GM12878 (cell line): ENCODE data around the gene SLC12A4. TPM values are rescaled to one million over a fixed set of nuclear protein-coding genes. Genes with fewer than 3 reads are reported as not detected.

Experiments used
- ASH2L ChIP-seq: fragments of 300-600, 200-600 bp; sonication (generic); IDR thresholded peaks from 2 replicates; pipeline ENCODE4 v1.6.1; 2017; ENCODE audit warnings: low read depth, mild to moderate bottlenecking, borderline replicate concordance
- ATF2 ChIP-seq: IDR thresholded peaks from 2 replicates; pipeline ENCODE4 v1.6.1; 2012; ENCODE audit warnings: low read length, inconsistent platforms
- ATF7 ChIP-seq: fragments of 450-650 bp; IDR thresholded peaks from 2 replicates; pipeline ENCODE4 v1.6.1; 2016; ENCODE audit warnings: low read depth, mild to moderate bottlenecking
- BHLHE40 ChIP-seq, 2 experiments: fragments of 450-650 bp in 1 of 2; IDR thresholded peaks; 2 replicates each; pipeline ENCODE4 v1.6.1; 2011 to 2017; ENCODE audit warnings: low read depth in 2 of 2, borderline replicate concordance in 1 of 2, improper control_type of control experiment in 1 of 2, low read length in 1 of 2, mild to moderate bottlenecking in 1 of 2
- BMI1 ChIP-seq: fragments of 450-650 bp; IDR thresholded peaks from 2 replicates; pipeline ENCODE4 v1.6.1; 2016; ENCODE audit warnings: mild to moderate bottlenecking, moderate library complexity, borderline replicate concordance
- BRCA1 ChIP-seq: IDR thresholded peaks from 2 replicates; pipeline ENCODE4 v1.6.1; 2011; ENCODE audit warnings: low read depth, low read length, improper control_type of control experiment
- CBX3 ChIP-seq: fragments of 200-600 bp; sonication (generic); IDR thresholded peaks from 2 replicates; pipeline ENCODE4 v1.6.1; 2016; ENCODE audit warnings: low read depth, borderline replicate concordance
- CBX5 ChIP-seq: sonication (generic); IDR thresholded peaks from 2 replicates; pipeline ENCODE4 v1.6.1; 2016; ENCODE audit warnings: low read depth, moderate library complexity, mild to moderate bottlenecking, inconsistent platforms
- E4F1 ChIP-seq: fragments of 450-650 bp; IDR thresholded peaks from 2 replicates; pipeline ENCODE4 v1.6.1; 2018; ENCODE audit warnings: borderline replicate concordance, mild to moderate bottlenecking; ENCODE audit not compliant: partially characterized antibody
- HDAC6 ChIP-seq: fragments of 200-600 bp; sonication (generic); IDR thresholded peaks from one replicate; pipeline ENCODE4 v1.8.0; 2017; ENCODE audit warnings: antibody characterized with exemption; ENCODE audit not compliant: unreplicated experiment
- IKZF2 ChIP-seq, 2 experiments: fragments of 450-650 bp; IDR thresholded peaks; 2 replicates each; pipeline ENCODE4 v1.6.1; 2017; ENCODE audit warnings: mild to moderate bottlenecking in 2 of 2, moderate library complexity in 2 of 2
- KDM1A ChIP-seq: fragments of 200-600 bp; sonication (generic); IDR thresholded peaks from 2 replicates; pipeline ENCODE4 v1.6.1; 2016; ENCODE audit warnings: borderline replicate concordance
- NBN ChIP-seq: fragments of 450-650 bp; IDR thresholded peaks from 2 replicates; pipeline ENCODE4 v1.6.1; 2016
- NR2F1 ChIP-seq: fragments of 450-650 bp; conservative IDR thresholded peaks from 2 replicates; pipeline ENCODE4 v1.6.1; 2017; ENCODE audit warnings: mild to moderate bottlenecking
- RAD21 ChIP-seq: IDR thresholded peaks from 2 replicates; pipeline ENCODE4 v1.6.1; 2011; ENCODE audit warnings: mild to moderate bottlenecking, low read depth, low read length, moderate library complexity; ENCODE audit not compliant: insufficient read depth
- RCOR1 ChIP-seq: conservative IDR thresholded peaks from 2 replicates; pipeline ENCODE4 v1.6.1; 2012; ENCODE audit warnings: low read depth, low read length, improper control_type of control experiment
- SPI1 ChIP-seq: IDR thresholded peaks from 2 replicates; pipeline ENCODE4 v1.6.1; 2011; ENCODE audit warnings: low read depth, mild to moderate bottlenecking, low read length, moderate library complexity, borderline replicate concordance; ENCODE audit not compliant: insufficient read depth
- SREBF1 ChIP-seq: IDR thresholded peaks from 2 replicates; pipeline ENCODE4 v1.6.1; 2012; ENCODE audit warnings: mild to moderate bottlenecking, low read length
- SREBF2 ChIP-seq: IDR thresholded peaks from 2 replicates; pipeline ENCODE4 v1.6.1; 2012; ENCODE audit warnings: mild to moderate bottlenecking, low read length
- SUPT20H ChIP-seq: IDR thresholded peaks from 2 replicates; pipeline ENCODE4 v1.6.1; 2011; ENCODE audit warnings: low read depth, mild to moderate bottlenecking, low read length, moderate library complexity, borderline replicate concordance; ENCODE audit not compliant: control insufficient read depth
- SUZ12 ChIP-seq: fragments of 200-600 bp; sonication (generic); IDR thresholded peaks from one replicate; pipeline ENCODE4 v1.6.1; 2018; ENCODE audit warnings: antibody characterized with exemption, mild to moderate bottlenecking; ENCODE audit not compliant: unreplicated experiment
- TBL1XR1 ChIP-seq: IDR thresholded peaks from 2 replicates; pipeline ENCODE4 v1.6.1; 2012; ENCODE audit warnings: low read depth, low read length, improper control_type of control experiment
- ZBTB4 ChIP-seq: fragments of 450-650 bp; formaldehyde crosslinking; IDR thresholded peaks from 2 replicates; pipeline ENCODE4 v1.4.0; 2022; ENCODE audit warnings: mild to moderate bottlenecking, moderate library complexity
- ZNF622 ChIP-seq: fragments of 450-650 bp; IDR thresholded peaks from 2 replicates; pipeline ENCODE4 v1.6.1; 2017; ENCODE audit warnings: mild to moderate bottlenecking, inconsistent platforms
- polyA plus RNA-seq, 11 experiments: library from polyadenylated mRNA; depleted of rRNA in 4 of 11; unstranded in 6 of 11; stranded (reverse) in 5 of 11; fragments of >200 nt; fragmentation: Nextera tagmentation in 4 of 11; fragmentation: Illumina TruSeq in 1 of 11; extraction: Ambion mirVana in 4 of 11; extraction: Trizol in 1 of 11; gene quantifications; 1 replicate in 1 of 11; 2 replicates in 10 of 11; pipeline versions ENCODE4 v1.2.1 to v1.2.3, GENCODE V29; 2011 to 2016; ENCODE audit warnings: inconsistent platforms in 2 of 11, missing spikeins in 2 of 11, low read depth in 1 of 11
- total RNA-seq, 4 experiments: library from RNA; depleted of rRNA in 3 of 4; stranded (reverse); fragments of >200 nt in 3 of 4; fragmentation: Illumina TruSeq in 1 of 4; extraction: Trizol in 1 of 4; gene quantifications; 2 replicates each; pipeline versions ENCODE4 v1.2.1 to v1.2.3, GENCODE V29; 2013 to 2021

SLC12A4 gene
- total and polyA plus RNA-seq, 10 of the 15 experiments (the other 5 are each of a cell fraction or from before 2014, with no cell fraction given) = 0.95 to 39.9 (median 14.2) TPM

GRCh38 chr16:67975321-67976105, 7.1 kb upstream of the SLC12A4 start (continued):
- TF ChIP-seq E4F1 (no peak), RAD21 (no peak), SREBF1 (no peak), BHLHE40 (IDR thresholded peaks at IDR 0.05; ENCODE audit: borderline replicate concordance in 1 of 2, low read depth in 2 of 2, low read length in 1 of 2) (no peak), SREBF2 (no peak), CBX3 (no peak), TBL1XR1 (no peak), RCOR1 (no peak), ATF7 (no peak), HDAC6 (no peak), SUZ12 (no peak), KDM1A (no peak), ASH2L (no peak), ZNF622 (no peak), ATF2 (no peak; the same call in 1 of the 2 replicates), NR2F1 (0 out of 2 replicates have a peak, but pooled peaks have one; percentile 27), IKZF2 (IDR thresholded peaks at IDR 0.05) (peak; percentile 59 to 70; a peak in 2 of 4 replicates), BRCA1 (no peak), ZBTB4 (CRISPR knock-in tag) (no peak), BMI1 (no peak), SPI1 (0 out of 2 replicates have a peak, but pooled peaks have one; percentile 19), CBX5 (no peak), SUPT20H (no peak), NBN (no peak)
